ENCODE results near the gene PCDHA7.
"Not testable (repeated sequence)": the region's sequence is repeated elsewhere in the genome, so short reads cannot be mapped to it uniquely, and the experiment has no call there.

Gene PCDHA7

DNA sequence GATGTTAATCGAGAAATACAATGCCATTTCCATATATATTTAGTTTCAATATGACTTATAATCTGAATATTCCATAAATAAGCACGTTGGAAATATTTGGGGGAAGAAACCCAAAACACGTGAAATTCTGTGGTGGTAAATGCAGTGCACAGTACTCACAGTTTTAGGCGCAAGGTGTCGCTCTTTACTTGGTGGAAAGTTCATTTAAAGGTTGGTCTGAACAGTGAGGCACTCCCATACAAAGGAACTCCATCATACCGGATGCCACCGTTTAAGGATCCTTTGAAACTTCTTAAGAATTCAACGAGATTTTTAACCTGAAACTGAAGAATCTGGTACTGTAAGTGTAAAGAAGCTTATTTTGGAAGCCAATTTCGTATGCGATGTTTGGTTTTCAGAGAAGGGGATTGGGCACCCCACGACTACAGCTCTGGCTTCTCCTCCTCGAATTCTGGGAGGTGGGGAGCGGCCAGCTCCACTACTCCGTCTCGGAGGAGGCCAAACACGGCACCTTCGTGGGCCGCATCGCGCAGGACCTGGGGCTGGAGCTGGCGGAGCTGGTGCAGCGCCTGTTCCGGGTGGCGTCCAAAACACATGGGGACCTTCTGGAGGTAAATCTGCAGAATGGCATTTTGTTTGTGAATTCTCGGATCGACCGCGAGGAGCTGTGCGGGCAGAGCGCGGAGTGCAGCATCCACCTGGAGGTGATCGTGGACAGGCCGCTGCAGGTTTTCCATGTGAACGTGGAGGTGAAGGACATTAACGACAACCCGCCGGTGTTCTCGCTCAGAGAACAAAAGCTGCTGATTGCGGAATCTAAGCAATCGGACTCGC, 34.9 kb downstream of the PCDHA7 start, which contains the start of gene PCDHA11:
PCDHA11 (plus strand) TSS at position 237 of the 834 bp plus-strand sequence; CDS start at position 384, 147 bp downstream.
- no peak for DNase-seq

DNA sequence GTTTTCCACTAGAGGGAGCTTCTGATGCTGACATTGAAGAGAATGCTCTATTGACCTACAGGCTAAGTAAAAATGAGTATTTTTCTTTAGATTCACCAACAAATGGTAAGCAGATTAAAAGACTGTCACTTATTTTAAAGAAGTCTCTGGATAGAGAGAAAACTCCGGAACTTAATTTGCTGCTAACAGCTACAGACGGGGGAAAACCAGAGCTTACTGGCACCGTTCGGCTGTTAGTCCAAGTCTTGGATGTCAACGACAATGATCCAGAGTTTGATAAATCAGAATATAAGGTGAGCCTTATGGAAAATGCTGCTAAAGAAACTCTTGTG, 35.5 kb downstream of the PCDHA7 start:
- DNase-seq = no peak

GRCh38 chr5:140870221-140871201, 36.4 kb downstream of the PCDHA7 start:
- DNase-seq = no peak

- no peak for DNase-seq
These were observed 41.3 kb downstream of the PCDHA7 start, which contains the start of gene PCDHA12 for GRCh38 chr5:140875085-140876065. Gene PCDHA12 (plus strand): TSS chr5:140875308. CDS start chr5:140875473, 165 bp downstream.

- not testable (repeated sequence) for DNase-seq
These were observed 42.6 kb downstream of the PCDHA7 start for GRCh38 chr5:140876541-140877261.

- DNase-seq = no peak
These were observed 43.2 kb downstream of the PCDHA7 start for GRCh38 chr5:140877262-140877581.

GRCh38 chr5:140881889-140882590, 48.0 kb downstream of the PCDHA7 start, which contains the start of gene PCDHA13:
Gene PCDHA13 (plus strand): TSS chr5:140882124. CDS start chr5:140882269, 145 bp downstream.
- DNase-seq = no peak

DNA sequence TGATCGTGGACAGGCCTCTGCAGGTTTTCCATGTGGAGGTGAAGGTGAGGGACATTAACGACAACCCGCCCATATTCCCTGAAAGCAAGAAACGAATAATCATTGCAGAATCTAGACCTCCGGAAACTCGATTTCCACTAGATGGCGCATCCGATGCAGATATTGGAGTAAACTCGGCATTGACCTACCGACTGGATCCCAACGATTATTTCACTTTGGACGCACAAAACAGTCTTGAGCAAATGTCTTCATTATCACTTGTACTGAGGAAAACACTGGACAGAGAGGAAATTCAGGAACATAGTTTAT, 48.5 kb downstream of the PCDHA7 start:
- DNase-seq = no peak

DNA sequence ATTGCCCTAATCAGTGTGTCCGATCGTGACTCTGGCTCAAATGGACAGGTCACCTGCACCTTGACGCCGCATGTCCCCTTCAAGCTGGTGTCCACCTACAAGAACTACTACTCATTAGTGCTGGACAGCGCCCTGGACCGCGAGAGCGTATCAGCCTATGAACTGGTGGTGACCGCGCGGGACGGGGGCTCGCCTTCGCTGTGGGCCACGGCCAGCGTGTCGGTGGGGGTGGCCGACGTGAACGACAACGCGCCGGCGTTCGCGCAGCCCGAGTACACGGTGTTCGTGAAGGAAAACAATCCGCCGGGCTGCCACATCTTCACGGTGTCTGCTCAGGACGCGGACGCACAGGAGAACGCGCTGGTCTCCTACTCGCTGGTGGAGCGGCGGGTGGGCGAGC, 49.3 kb downstream of the PCDHA7 start:
- DNase-seq = no peak

GRCh38 chr5:140883927-140884697, 50.0 kb downstream of the PCDHA7 start:
- no peak for DNase-seq
